Naive thymus-derived CD4-positive, alpha-beta T cell (primary cell): ENCODE measurements around the gene ENG. TPM values are rescaled to one million over a fixed set of nuclear protein-coding genes. Genes with fewer than 3 reads are reported as not detected.

Experiments used
- ATAC-seq: fragments of 150-1000 bp; cut with Tn5 transposase; 2 replicates; pipeline ENCODE4 v1.10.0; 2021; ENCODE audit warnings: mild to moderate bottlenecking, moderate library complexity
- CTCF ChIA-PET: fragments of 350-600 bp; sonication (Branson Sonifier 250); formaldehyde crosslinking; loops from one replicate; lab custom pipeline; 2021; ENCODE audit warnings: antibody characterized with exemption; lab: Charles Lee
- POLR2A ChIA-PET: fragments of 350-600 bp; sonication (Branson Sonifier 250); formaldehyde crosslinking; loops from one replicate; lab custom pipeline; 2021; ENCODE audit warnings: antibody characterized with exemption, inconsistent platforms; lab: Charles Lee
- DNase-seq, 9 donors: peaks; one replicate each; pipeline versions ENCODE4 v3.0.0 to v3.0.0-alpha.2; 2020 to 2022; ENCODE audit warnings: mixed read lengths in 1 of 9
- H3K27ac ChIP-seq: one replicate; pipeline ENCODE4 v1.7.0; 2013; ENCODE audit warnings: mild to moderate bottlenecking, low read depth, low read length, moderate library complexity
- H3K27me3 ChIP-seq, 2 donors: one replicate each; pipeline ENCODE4 v1.7.0; 2013; ENCODE audit warnings: low read length in 2 of 2, mild to moderate bottlenecking in 2 of 2, moderate library complexity in 2 of 2; ENCODE audit not compliant: control insufficient read depth in 2 of 2, insufficient read depth in 2 of 2
- H3K36me3 ChIP-seq, 3 experiments: 1 replicate in 2 of 3; 2 replicates in 1 of 3; pipeline ENCODE4 v1.7.0; 2013; ENCODE audit warnings: low read length in 3 of 3, mild to moderate bottlenecking in 3 of 3, moderate library complexity in 1 of 3; ENCODE audit not compliant: insufficient read depth in 3 of 3, control insufficient read depth in 2 of 3
- H3K4me1 ChIP-seq, 2 donors: one replicate each; pipeline ENCODE4 v1.7.0; 2013; ENCODE audit warnings: low read length in 2 of 2, mild to moderate bottlenecking in 2 of 2, moderate library complexity in 1 of 2; ENCODE audit not compliant: control insufficient read depth in 2 of 2, insufficient read depth in 2 of 2
- H3K4me3 ChIP-seq: 2 replicates; pipeline ENCODE4 v1.7.0; 2013; ENCODE audit warnings: mild to moderate bottlenecking, low read length
- H3K9me3 ChIP-seq, 3 experiments: 1 replicate in 2 of 3; 2 replicates in 1 of 3; pipeline ENCODE4 v1.7.0; 2013; ENCODE audit warnings: low read length in 3 of 3; ENCODE audit not compliant: control insufficient read depth in 2 of 3
- H3K27ac Mint-ChIP-seq, 9 donors: one replicate each; pipeline ENCODE4 v1.8.0; 2020 to 2022; ENCODE audit warnings: mixed read lengths in 9 of 9, mild to moderate bottlenecking in 8 of 9, moderate library complexity in 5 of 9, inconsistent platforms in 2 of 9
- H3K27me3 Mint-ChIP-seq, 5 donors: one replicate each; pipeline ENCODE4 v1.8.0; 2021 to 2022; ENCODE audit warnings: mixed read lengths in 5 of 5, mild to moderate bottlenecking in 1 of 5
- H3K36me3 Mint-ChIP-seq, 5 donors: one replicate each; pipeline ENCODE4 v1.8.0; 2020 to 2022; ENCODE audit warnings: mixed read lengths in 5 of 5, mild to moderate bottlenecking in 3 of 5, inconsistent platforms in 1 of 5
- H3K4me1 Mint-ChIP-seq, 7 donors: one replicate each; pipeline ENCODE4 v1.8.0; 2020 to 2022; ENCODE audit warnings: mixed read lengths in 7 of 7, mild to moderate bottlenecking in 3 of 7, inconsistent platforms in 1 of 7
- H3K4me3 Mint-ChIP-seq, 10 donors: one replicate each; pipeline ENCODE4 v1.8.0; 2020 to 2022; ENCODE audit warnings: mild to moderate bottlenecking in 10 of 10, mixed read lengths in 10 of 10, moderate library complexity in 6 of 10, inconsistent platforms in 2 of 10
- H3K9me3 Mint-ChIP-seq, 11 donors: one replicate each; pipeline ENCODE4 v1.8.0; 2020 to 2022; ENCODE audit warnings: mixed read lengths in 11 of 11, mild to moderate bottlenecking in 4 of 11, inconsistent platforms in 1 of 11, moderate library complexity in 1 of 11
- intact Hi-C, 2 donors: fragments of 100-400 bp; cut with micrococcal nuclease; formaldehyde crosslinking; loops; one replicate each; pipeline ENCODE4 v1.15.1; 2023
- polyA plus RNA-seq, 2 donors: library from polyadenylated mRNA; unstranded; fragments of 300-500 nt; fragmentation: Illumina TruSeq; gene quantifications; one replicate each; pipeline ENCODE4 v1.2.3, GENCODE V29; 2021
- total RNA-seq, 6 experiments: library from RNA in 5 of 6; stranded (reverse) in 5 of 6; gene quantifications; 1 replicate in 5 of 6; 2 replicates in 1 of 6; pipeline ENCODE4 v1.2.3 and lab custom pipeline; 2021 to 2026

The ENG gene
- total and polyA plus RNA-seq, 7 experiments from 2014 or later: 4.5 to 25.8 (median 11.2) TPM

GRCh38 chr9:127805620-127806019 is 48.8 kb downstream of the ENG start:
- DNase-seq: no peak
- H3K27ac ChIP-seq: peak overlapping the region; percentile 2
- Mint-ChIP-seq H3K27me3 (no peaks in the 10 kb centered on the region), H3K4me3 (no peak overlapping the region), H3K36me3 (peaks cover 0 to 10% (median 4%) of the 10 kb centered on the region in 5 donors), H3K27ac (peak overlapping the region in 5 of 9 donors; percentile 36 to 88 (median 55)), H3K4me1 (peaks cover 4 to 28% (median 19%) of the 10 kb centered on the region in 7 donors), H3K9me3 (peaks cover 0 to 2% (median 0%) of the 10 kb centered on the region in 11 donors)
- no peaks in the 10 kb centered on the region for H3K27me3 ChIP-seq
- H3K9me3 ChIP-seq: no peaks in the 10 kb centered on the region
- ChIA-PET POLR2A (interaction anchor here (0.6 to 2.0 kb wide), 4 partner anchors 29 to 111 kb away, joined by 3 to 6 read pairs (median 4); partner anchors contain the start of gene ST6GALNAC4), CTCF (interaction anchor here (1.2 kb wide), 1 partner anchor 64 kb away, joined by 4 read pairs; no protein-coding TSS in a partner anchor)
- peaks cover 12 to 17% of the 10 kb centered on the region in 2 donors for H3K4me1 ChIP-seq
- H3K36me3 ChIP-seq: peaks cover 0 to 55% (median 14%) of the 10 kb centered on the region in 3 experiments
- intact Hi-C loops: no loop called here
- ATAC-seq: no peak
- no peak overlapping the region for H3K4me3 ChIP-seq

- H3K9me3 ChIP-seq: no peaks in the 10 kb centered on the region
- DNase-seq (peak in 2 of 9 donors; percentile 31 to 38), ATAC-seq (no peak)
- H3K36me3 ChIP-seq: peaks cover 0 to 39% (median 10%) of the 10 kb centered on the region in 3 experiments
- Mint-ChIP-seq H3K27me3 (no peaks in the 10 kb centered on the region), H3K27ac (peak overlapping the region; percentile 80 to 95 (median 89)), H3K4me1 (peaks cover 4 to 28% (median 19%) of the 10 kb centered on the region in 7 donors), H3K36me3 (peaks cover 0 to 10% (median 4%) of the 10 kb centered on the region in 5 donors), H3K4me3 (peak overlapping the region; percentile 81 to 95 (median 90)), H3K9me3 (peaks cover 0 to 2% (median 0%) of the 10 kb centered on the region in 11 donors)
- no peaks in the 10 kb centered on the region for H3K27me3 ChIP-seq
- ChIA-PET POLR2A (interaction anchor here (0.6 to 2.0 kb wide), 9 partner anchors 11 to 106 kb away, joined by 3 to 6 read pairs (median 4); partner anchors contain the start of genes CDK9 and ENG), CTCF (interaction anchor here (0.5 to 1.2 kb wide), 3 partner anchors 11 to 56 kb away, joined by 3 to 4 read pairs (median 3); no protein-coding TSS in a partner anchor)
- peak overlapping the region; percentile 81 for H3K4me3 ChIP-seq
- intact Hi-C loops: loop anchor here (1.0 to 5.0 kb wide), 4 partner anchors 32 to 113 kb away; partner anchors contain the start of genes ENG (in 1 of the 2) and ST6GALNAC4 (in 1 of the 2)
- H3K4me1 ChIP-seq: peaks cover 12 to 17% of the 10 kb centered on the region in 2 donors
- peak overlapping the region; percentile 93 for H3K27ac ChIP-seq
These were observed 50.7 kb downstream of the ENG start for GRCh38 chr9:127803507-127804352.

GRCh38 chr9:127802576-127803443 is 51.6 kb downstream of the ENG start, which contains the start of gene FPGS:
Gene FPGS, plus strand, starts transcription at chr9:127802882. Its CDS starts 43 bp downstream, at chr9:127802925.
- Histone ChIP-seq H3K27me3 (no peaks in the 10 kb centered on the region), H3K9me3 (no peaks in the 10 kb centered on the region), H3K4me1 (peaks cover 12 to 19% of the 10 kb centered on the region in 2 donors), H3K36me3 (peaks cover 0 to 29% (median 3%) of the 10 kb centered on the region in 3 experiments), H3K27ac (peak within 1 kb of the TSS; percentile 93), H3K4me3 (peak within 1 kb of the TSS; percentile 81)
- CTCF ChIA-PET: interaction anchor here (1.0 to 1.2 kb wide), 3 partner anchors 55 to 117 kb away, joined by 3 to 4 read pairs (median 3); partner anchors contain the start of gene TOR2A
- Mint-ChIP-seq H3K27me3 (no peaks in the 10 kb centered on the region), H3K27ac (peak within 1 kb of the TSS; percentile 80 to 95 (median 89)), H3K4me3 (peak within 1 kb of the TSS; percentile 81 to 95 (median 90)), H3K4me1 (peaks cover 4 to 31% (median 20%) of the 10 kb centered on the region in 7 donors), H3K9me3 (peaks cover 0 to 2% (median 0%) of the 10 kb centered on the region in 11 donors), H3K36me3 (peaks cover 0 to 8% (median 4%) of the 10 kb centered on the region in 5 donors)
- ATAC-seq (peak; percentile 94), DNase-seq (peak; percentile 77 to 86 (median 85))
- intact Hi-C loops: loop anchor here (1.0 to 5.0 kb wide), 10 partner anchors 17 to 325 kb away; partner anchors contain the start of genes ST6GALNAC4 (in 2 of the 2), TOR2A (in 2 of the 2), CDK9 (in 1 of the 2) and ENG (in 1 of the 2)
- POLR2A ChIA-PET: interaction anchor here (0.6 to 2.8 kb wide), 12 partner anchors 15 to 107 kb away, joined by 3 to 10 read pairs (median 4); partner anchors contain the start of genes CDK9, ENG and SH2D3C

GRCh38 chr9:127801955-127802575 is 52.4 kb downstream of the ENG start:
- ChIA-PET CTCF (interaction anchor here (1.0 to 1.2 kb wide), 3 partner anchors 55 to 118 kb away, joined by 3 to 4 read pairs (median 3); partner anchors contain the start of gene TOR2A), POLR2A (interaction anchor here (0.7 to 2.8 kb wide), 7 partner anchors 14 to 52 kb away, joined by 3 to 10 read pairs (median 3); partner anchors contain the start of gene CDK9)
- H3K4me1 Mint-ChIP-seq: peaks cover 12 to 38% (median 28%) of the 10 kb centered on the region in 7 donors
- intact Hi-C loops: loop anchor here (1.0 to 5.0 kb wide), 10 partner anchors 16 to 326 kb away; partner anchors contain the start of genes ST6GALNAC4 (in 2 of the 2), TOR2A (in 2 of the 2), CDK9 (in 1 of the 2) and ENG (in 1 of the 2)
- H3K4me3 Mint-ChIP-seq: peak overlapping the region; percentile 81 to 95 (median 90)
- no peaks in the 10 kb centered on the region for H3K27me3 Mint-ChIP-seq
- H3K27me3 ChIP-seq: no peaks in the 10 kb centered on the region
- H3K36me3 Mint-ChIP-seq: peaks cover 0 to 5% (median under 1%) of the 10 kb centered on the region in 5 donors
- ATAC-seq (no peak), DNase-seq (no peak)
- H3K27ac Mint-ChIP-seq: peak overlapping the region; percentile 72 to 89 (median 85)
- H3K4me1 ChIP-seq: peaks cover 19 to 24% of the 10 kb centered on the region in 2 donors
- H3K4me3 ChIP-seq: peak overlapping the region; percentile 67
- H3K9me3 ChIP-seq: no peaks in the 10 kb centered on the region
- H3K27ac ChIP-seq: peak overlapping the region; percentile 81
- peaks cover 0 to 2% (median 0%) of the 10 kb centered on the region in 11 donors for H3K9me3 Mint-ChIP-seq
- H3K36me3 ChIP-seq: peaks cover 0 to 22% (median 0%) of the 10 kb centered on the region in 3 experiments

- ATAC-seq (peak; percentile 23), DNase-seq (no peak)
- H3K27me3 ChIP-seq: no peaks in the 10 kb centered on the region
- no peaks in the 10 kb centered on the region for H3K9me3 ChIP-seq
- H3K27ac Mint-ChIP-seq: peak overlapping the region; percentile 69 to 94 (median 82)
- H3K36me3 Mint-ChIP-seq: peaks cover 0 to 5% (median 0%) of the 10 kb centered on the region in 5 donors
- H3K27me3 Mint-ChIP-seq: no peaks in the 10 kb centered on the region
- ChIA-PET POLR2A (interaction anchor here (0.6 to 3.8 kb wide), 6 partner anchors 11 to 343 kb away, joined by 3 to 34 read pairs (median 4); partner anchors contain the start of gene CDK9), CTCF (interaction anchor here (0.6 to 0.8 kb wide), 3 partner anchors 14 to 209 kb away, joined by 3 to 4 read pairs (median 3); no protein-coding TSS in a partner anchor)
- H3K27ac ChIP-seq: peak overlapping the region; percentile 16
- H3K36me3 ChIP-seq: no peaks in the 10 kb centered on the region
- intact Hi-C loops: loop anchor here in 1 of 2 donors (1.0 kb wide), 1 partner anchor 11 kb away; the partner anchor contains the start of gene CDK9
- peak overlapping the region; percentile 46 to 78 (median 69) for H3K4me3 Mint-ChIP-seq
- no peaks in the 10 kb centered on the region for H3K9me3 Mint-ChIP-seq
- no peak overlapping the region for H3K4me3 ChIP-seq
- peaks cover 19 to 21% of the 10 kb centered on the region in 2 donors for H3K4me1 ChIP-seq
- peaks cover 13 to 33% (median 25%) of the 10 kb centered on the region in 7 donors for H3K4me1 Mint-ChIP-seq
These were observed 57.5 kb downstream of the ENG start for GRCh38 chr9:127796852-127797370.
